ENCODE measurements around the gene LIPJ.
A peak's percentile ranks its signal among the peaks of the same experiment; 100 is the strongest.

Gene LIPJ

GRCh38 chr10:88586462-88586861 lies at the start of gene LIPJ:
LIPJ (plus strand) TSS chr10:88586762; CDS start chr10:88590688, 3,926 bp downstream.
- DNase-seq = no peak

GRCh38 chr10:88537322-88537721 lies 49.2 kb upstream of the LIPJ start:
- no peak for DNase-seq

GRCh38 chr10:88538048-88538447 lies 48.5 kb upstream of the LIPJ start:
- DNase-seq = no peak

GRCh38 chr10:88540351-88540750 lies 46.2 kb upstream of the LIPJ start:
- no peak for DNase-seq

GRCh38 chr10:88541116-88541626 lies 45.4 kb upstream of the LIPJ start:
- DNase-seq = no peak

- DNase-seq = no peak
Measured at GRCh38 chr10:88542522-88542921, 44.0 kb upstream of the LIPJ start.

- DNase-seq = no peak
Measured at GRCh38 chr10:88544140-88544870, 42.3 kb upstream of the LIPJ start.

GRCh38 chr10:88545359-88545758 lies 41.2 kb upstream of the LIPJ start:
- DNase-seq = no peak

GRCh38 chr10:88546497-88546896 lies 40.1 kb upstream of the LIPJ start:
- DNase-seq = no peak

GRCh38 chr10:88551246-88551645 lies 35.3 kb upstream of the LIPJ start:
- no peak for DNase-seq

- DNase-seq = peak; percentile 62
Measured at GRCh38 chr10:88553116-88553752, 33.3 kb upstream of the LIPJ start.

- no peak for DNase-seq
Measured at GRCh38 chr10:88555190-88555908, 31.2 kb upstream of the LIPJ start.

GRCh38 chr10:88557256-88557655 lies 29.3 kb upstream of the LIPJ start:
- no peak for DNase-seq

- DNase-seq = no peak
Measured at GRCh38 chr10:88557658-88558057, 28.9 kb upstream of the LIPJ start.

- DNase-seq = no peak
Measured at GRCh38 chr10:88562152-88562551, 24.4 kb upstream of the LIPJ start.

GRCh38 chr10:88565072-88565471 lies 21.5 kb upstream of the LIPJ start:
- DNase-seq = peak; percentile 7

GRCh38 chr10:88582411-88582805 lies 4.2 kb upstream of the LIPJ start:
- no peak for DNase-seq

GRCh38 chr10:88582806-88583583 lies 3.6 kb upstream of the LIPJ start, which contains the start of gene RNLS:
RNLS (minus strand) TSS chr10:88583318.
- DNase-seq = peak; percentile 76

GRCh38 chr10:88583584-88583957 lies 3.0 kb upstream of the LIPJ start:
- no peak for DNase-seq

GRCh38 chr10:88592381-88592780 lies 5.8 kb downstream of the LIPJ start:
- no peak for DNase-seq

GRCh38 chr10:88592906-88593305 lies 6.3 kb downstream of the LIPJ start:
- DNase-seq = no peak

GRCh38 chr10:88594482-88594881 lies 7.9 kb downstream of the LIPJ start:
- no peak for DNase-seq

GRCh38 chr10:88598055-88598454 lies 11.5 kb downstream of the LIPJ start:
- DNase-seq = no peak

Data from CD4-positive, alpha-beta T cell treated with Interleukin-10 for 1 hour (primary cell).